Fibroblast of skin of back (primary cell): Measurements from ENCODE around the gene EYA2.

Experiments
- DNase-seq: peaks from one replicate; pipeline ENCODE4 v3.0.0-alpha.2; 2013

Gene EYA2

DNA sequence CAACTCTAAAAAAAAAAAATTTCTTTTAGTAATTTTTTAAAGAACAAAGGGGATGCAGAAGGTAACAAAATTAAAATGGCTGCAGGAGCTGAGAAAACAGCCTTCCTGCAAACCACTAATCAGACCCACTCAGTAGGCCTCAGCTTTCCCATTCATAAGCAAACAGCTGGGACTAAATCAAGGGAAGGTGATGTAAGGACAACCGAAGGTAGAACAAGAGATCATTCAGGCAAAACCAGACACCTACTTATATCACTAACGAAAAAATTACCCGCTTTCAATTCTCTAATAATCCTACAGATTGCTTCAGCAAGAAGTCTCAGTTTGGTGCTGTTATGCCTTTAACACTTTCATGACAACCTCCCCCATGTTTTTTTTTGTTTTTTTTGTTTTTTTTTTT, 337.9 kb downstream of the EYA2 start:
- DNase-seq = no peak

GRCh38 chr20:47233333-47234188, 338.9 kb downstream of the EYA2 start:
- DNase-seq = peak; percentile 59

GRCh38 chr20:47235111-47235510, 340.5 kb downstream of the EYA2 start:
- no peak for DNase-seq

DNA sequence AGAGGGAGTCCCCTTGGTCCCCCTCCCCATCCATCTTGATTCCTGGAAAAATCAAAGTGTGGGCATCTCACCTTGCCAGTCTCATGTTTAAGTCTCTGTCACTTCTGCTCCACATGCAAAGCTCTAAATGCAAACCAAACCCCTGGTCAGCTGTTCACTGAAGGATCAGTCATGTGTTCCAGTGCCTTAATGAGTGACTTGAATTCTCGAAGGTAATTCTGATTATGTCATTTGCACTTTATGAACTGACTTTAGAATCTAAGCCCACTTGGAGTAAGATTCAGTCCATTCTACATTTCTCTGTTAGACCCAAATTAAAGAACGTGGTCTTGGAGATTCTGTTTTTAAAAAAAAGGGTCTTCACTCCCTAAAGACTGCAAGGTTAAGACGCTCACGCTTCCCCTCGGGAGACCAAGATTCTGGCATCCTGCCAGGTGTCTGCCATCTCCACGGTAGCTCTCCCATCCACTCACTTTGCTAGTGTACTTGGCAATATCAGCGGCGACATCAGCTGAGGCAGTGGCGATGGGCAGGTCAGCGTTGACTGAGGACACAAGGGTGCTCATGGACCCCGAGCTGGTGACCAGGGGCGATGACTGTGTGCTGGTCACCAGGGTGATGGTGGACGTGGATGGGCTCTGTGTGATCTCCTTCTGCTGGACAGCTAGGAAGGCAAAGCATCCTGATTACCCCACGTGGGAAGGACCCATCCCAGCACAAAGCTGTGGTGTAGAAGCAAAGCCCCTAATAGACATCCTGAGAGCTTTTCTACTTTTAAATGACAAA, 341.4 kb downstream of the EYA2 start:
- DNase-seq = no peak

GRCh38 chr20:47236639-47236900, 341.9 kb downstream of the EYA2 start:
- DNase-seq = no peak

DNA sequence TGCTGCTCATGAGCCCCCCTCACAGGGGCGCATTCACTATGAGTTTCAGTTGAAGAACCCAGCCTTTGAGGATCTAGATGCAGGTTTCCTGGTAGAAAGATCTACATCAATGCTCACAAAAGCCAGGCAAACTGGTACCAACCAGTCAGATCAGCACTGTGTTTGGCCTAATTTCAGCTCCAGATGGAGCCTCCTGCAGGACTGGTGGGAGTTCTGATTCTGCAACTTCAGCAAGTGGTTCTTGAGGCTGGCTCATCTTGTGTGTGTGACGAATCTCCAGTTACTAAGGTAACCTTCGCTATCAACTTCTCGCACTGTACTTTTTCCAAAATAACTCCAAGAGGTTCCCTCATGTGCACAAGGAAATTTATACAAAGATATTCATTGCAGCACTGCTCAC, 343.1 kb downstream of the EYA2 start:
- DNase-seq = no peak
